ACC112 (cell line): Measurements from ENCODE around the gene TFAP2E.
A peak's percentile ranks its signal among the peaks of the same experiment; 100 is the strongest.
"Not testable (repeated sequence)": the region's sequence is repeated elsewhere in the genome, so short reads cannot be mapped to it uniquely, and the experiment has no call there.

Source experiments
- H2AFZ ChIP-seq: fragments of 200-600 bp; sonication (generic); one replicate; pipeline ENCODE4 v1.6.0; 2017; ENCODE audit warnings: antibody characterized with exemption, low read length; ENCODE audit not compliant: unreplicated experiment
- H3K27ac ChIP-seq: fragments of 200-600 bp; sonication (generic); 2 replicates; pipeline ENCODE4 v1.5.1; 2014; ENCODE audit warnings: low read depth, mild to moderate bottlenecking, antibody characterized with exemption, low read length, moderate library complexity
- H3K27me3 ChIP-seq: fragments of 200-600 bp; sonication (generic); 2 replicates; pipeline ENCODE4 v1.6.1; 2014; ENCODE audit warnings: mild to moderate bottlenecking, antibody characterized with exemption, low read length, moderate library complexity, mixed read lengths; ENCODE audit not compliant: insufficient read depth
- H3K36me3 ChIP-seq: fragments of 200-600 bp; sonication (generic); 2 replicates; pipeline ENCODE4 v1.6.1; 2016; ENCODE audit warnings: mild to moderate bottlenecking, antibody characterized with exemption, low read length, moderate library complexity, mixed read lengths; ENCODE audit not compliant: insufficient read depth
- H3K4me1 ChIP-seq: fragments of 200-600 bp; sonication (generic); one replicate; pipeline ENCODE4 v1.6.1; 2016; ENCODE audit warnings: low read length, mixed read lengths; ENCODE audit not compliant: insufficient read depth, unreplicated experiment, control insufficient read depth
- H3K4me3 ChIP-seq: fragments of 200-600 bp; sonication (generic); 2 replicates; pipeline ENCODE4 v1.5.1; 2014; ENCODE audit warnings: mild to moderate bottlenecking, low read depth, low read length
- H3K79me2 ChIP-seq: fragments of 200-600 bp; sonication (generic); one replicate; pipeline ENCODE4 v1.6.0; 2016; ENCODE audit warnings: low read length; ENCODE audit not compliant: control insufficient read depth, unreplicated experiment, insufficient read depth

Gene TFAP2E

DNA sequence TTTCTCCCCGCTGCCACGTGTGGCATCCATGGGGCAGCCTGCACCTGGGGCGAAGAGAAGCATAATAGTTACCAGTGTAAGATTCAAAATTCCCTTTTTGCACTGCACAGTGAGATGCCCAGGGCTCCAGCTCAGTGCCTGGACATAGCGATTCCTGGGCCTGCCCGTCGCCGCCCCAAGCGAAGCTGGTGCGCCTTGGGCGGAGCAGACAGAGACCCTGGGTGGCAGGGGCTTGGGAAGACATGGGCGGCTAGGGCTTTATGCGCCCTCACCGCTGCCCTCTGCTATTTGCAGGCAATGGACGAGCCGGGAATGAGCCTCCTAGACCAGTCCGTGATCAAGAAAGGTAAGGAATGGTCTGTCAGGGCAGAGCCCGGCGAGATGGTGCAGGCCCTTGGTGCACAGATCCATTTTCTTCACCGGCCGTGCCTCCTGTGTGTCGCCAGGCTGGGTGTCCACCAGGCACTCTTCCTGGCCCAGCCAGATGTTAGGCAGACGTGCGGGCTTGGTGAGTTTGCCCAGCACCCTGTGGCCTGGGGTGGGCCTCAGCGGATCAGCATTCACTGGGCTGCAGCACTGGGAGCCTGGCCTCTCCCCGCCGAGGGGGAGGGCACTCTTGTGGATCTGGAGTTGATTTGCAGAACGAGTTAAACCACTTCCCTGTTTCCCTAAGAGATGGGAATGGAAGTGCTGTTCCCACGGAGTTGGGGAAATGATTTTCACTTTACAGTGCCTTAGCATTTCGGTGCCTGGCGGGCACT is 1.7 kb downstream of the TFAP2E start:
- Histone ChIP-seq H2AFZ (no peak overlapping the region), H3K27me3 (peaks cover 44% of the 10 kb centered on the region), H3K4me1 (peaks cover 16% of the 10 kb centered on the region), H3K27ac (no peak overlapping the region), H3K79me2 (no peaks in the 10 kb centered on the region), H3K36me3 (no peaks in the 10 kb centered on the region), H3K4me3 (no peak overlapping the region)

DNA sequence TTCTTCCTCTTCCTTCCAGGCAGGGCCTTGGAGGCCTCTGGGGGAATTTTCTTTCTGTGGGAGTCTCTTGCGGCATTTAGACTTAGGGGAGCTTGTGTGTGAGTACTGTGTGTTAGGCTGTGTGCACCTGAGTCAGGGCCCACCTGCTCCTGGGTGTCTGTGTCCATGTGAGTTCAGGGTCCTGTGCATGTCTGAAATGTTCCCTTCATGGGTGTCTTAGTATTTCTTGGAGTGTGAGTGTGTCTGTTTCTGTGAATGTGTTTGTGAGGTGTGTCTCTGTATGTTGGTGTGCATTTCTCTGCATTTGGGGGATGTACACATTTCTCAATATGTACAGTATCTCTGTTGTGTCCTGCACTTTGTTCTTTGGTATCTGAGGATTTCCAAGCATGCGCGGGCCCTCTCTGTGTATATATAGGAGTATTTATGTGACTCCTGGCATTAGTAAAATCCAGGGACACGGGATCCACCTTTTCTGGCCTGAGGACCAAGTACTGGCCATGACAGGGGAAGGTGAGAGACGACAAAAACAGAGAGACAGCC is 2.4 kb downstream of the TFAP2E start:
- Histone ChIP-seq H2AFZ (no peak overlapping the region), H3K27me3 (peaks cover 44% of the 10 kb centered on the region), H3K36me3 (no peaks in the 10 kb centered on the region), H3K27ac (no peak overlapping the region), H3K4me3 (no peak overlapping the region), H3K4me1 (peaks cover 11% of the 10 kb centered on the region), H3K79me2 (no peaks in the 10 kb centered on the region)

DNA sequence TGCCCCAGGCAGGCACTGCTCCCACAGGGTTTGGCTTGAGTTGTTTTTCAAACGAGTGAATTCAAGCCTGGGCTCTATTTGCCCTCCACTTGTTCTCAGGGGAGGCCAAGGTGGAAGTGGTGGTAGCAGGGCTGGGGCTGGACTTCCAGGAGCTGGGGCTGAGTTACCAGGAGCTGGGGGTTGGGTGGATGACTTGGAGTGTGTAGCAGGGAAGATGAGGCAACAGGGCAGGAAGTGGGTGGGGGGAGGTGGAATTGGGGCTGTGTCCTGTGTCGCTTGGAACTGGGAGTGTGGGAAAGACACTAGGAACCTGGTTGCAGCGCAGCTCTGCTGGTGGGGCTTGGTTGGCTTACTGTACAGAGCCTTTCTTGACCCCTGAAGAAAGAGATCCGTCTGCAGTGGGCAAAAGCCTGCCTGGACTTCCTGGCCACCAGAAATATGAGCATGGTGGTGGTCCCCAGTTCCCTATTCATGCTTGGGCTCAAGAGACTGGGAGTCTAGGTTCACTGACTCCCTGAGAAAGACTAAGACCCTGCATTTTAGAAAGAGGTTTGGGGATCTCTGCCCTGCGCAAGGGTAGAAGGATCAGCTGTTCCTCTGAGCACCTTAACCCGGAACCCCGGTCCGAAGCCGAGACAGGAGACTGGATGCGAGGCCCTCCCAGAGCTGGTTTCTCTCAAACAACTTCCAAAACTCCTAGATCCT is 3.1 kb downstream of the TFAP2E start:
- no peak overlapping the region for H2AFZ ChIP-seq
- H3K79me2 ChIP-seq = no peaks in the 10 kb centered on the region
- no peak overlapping the region for H3K27ac ChIP-seq
- no peak overlapping the region for H3K4me3 ChIP-seq
- H3K4me1 ChIP-seq = peaks cover 11% of the 10 kb centered on the region
- no peaks in the 10 kb centered on the region for H3K36me3 ChIP-seq
- peaks cover 44% of the 10 kb centered on the region for H3K27me3 ChIP-seq

DNA sequence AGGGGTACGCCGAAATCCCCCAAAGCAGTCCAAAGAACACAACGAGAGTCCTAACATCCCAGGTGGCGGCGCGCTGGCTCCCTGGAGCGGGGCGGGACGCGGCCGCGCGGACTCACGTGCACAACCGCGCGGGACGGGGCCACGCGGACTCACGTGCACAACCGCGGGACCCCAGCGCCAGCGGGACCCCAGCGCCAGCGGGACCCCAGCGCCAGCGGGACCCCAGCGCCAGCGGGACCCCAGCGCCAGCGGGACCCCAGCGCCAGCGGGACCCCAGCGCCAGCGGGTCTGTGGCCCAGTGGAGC is 3.6 kb downstream of the TFAP2E start:
- H3K36me3 ChIP-seq, H3K4me3 ChIP-seq, H2AFZ ChIP-seq, H3K27ac ChIP-seq, H3K79me2 ChIP-seq: not testable (repeated sequence)
- peaks cover 11% of the 10 kb centered on the region for H3K4me1 ChIP-seq
- H3K27me3 ChIP-seq = peaks cover 43% of the 10 kb centered on the region

DNA sequence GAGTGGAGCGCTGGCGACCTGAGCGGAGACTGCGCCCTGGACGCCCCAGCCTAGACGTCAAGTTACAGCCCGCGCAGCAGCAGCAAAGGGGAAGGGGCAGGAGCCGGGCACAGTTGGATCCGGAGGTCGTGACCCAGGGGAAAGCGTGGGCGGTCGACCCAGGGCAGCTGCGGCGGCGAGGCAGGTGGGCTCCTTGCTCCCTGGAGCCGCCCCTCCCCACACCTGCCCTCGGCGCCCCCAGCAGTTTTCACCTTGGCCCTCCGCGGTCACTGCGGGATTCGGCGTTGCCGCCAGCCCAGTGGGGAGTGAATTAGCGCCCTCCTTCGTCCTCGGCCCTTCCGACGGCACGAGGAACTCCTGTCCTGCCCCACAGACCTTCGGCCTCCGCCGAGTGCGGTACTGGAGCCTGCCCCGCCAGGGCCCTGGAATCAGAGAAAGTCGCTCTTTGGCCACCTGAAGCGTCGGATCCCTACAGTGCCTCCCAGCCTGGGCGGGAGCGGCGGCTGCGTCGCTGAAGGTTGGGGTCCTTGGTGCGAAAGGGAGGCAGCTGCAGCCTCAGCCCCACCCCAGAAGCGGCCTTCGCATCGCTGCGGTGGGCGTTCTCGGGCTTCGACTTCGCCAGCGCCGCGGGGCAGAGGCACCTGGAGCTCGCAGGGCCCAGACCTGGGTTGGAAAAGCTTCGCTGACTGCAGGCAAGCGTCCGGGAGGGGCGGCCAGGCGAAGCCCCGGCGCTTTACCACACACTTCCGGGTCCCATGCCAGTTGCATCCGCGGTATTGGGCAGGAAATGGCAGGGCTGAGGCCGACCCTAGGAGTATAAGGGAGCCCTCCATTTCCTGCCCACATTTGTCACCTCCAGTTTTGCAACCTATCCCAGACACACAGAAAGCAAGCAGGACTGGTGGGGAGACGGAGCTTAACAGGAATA is 4.2 kb downstream of the TFAP2E start:
- Histone ChIP-seq H3K27ac (no peak overlapping the region), H3K27me3 (peaks cover 36% of the 10 kb centered on the region), H3K36me3 (no peaks in the 10 kb centered on the region), H3K4me3 (peak overlapping the region; percentile 19; the same call in 1 of the 2 replicates), H3K4me1 (peaks cover 11% of the 10 kb centered on the region), H2AFZ (peak overlapping the region; percentile 75), H3K79me2 (no peaks in the 10 kb centered on the region)

DNA sequence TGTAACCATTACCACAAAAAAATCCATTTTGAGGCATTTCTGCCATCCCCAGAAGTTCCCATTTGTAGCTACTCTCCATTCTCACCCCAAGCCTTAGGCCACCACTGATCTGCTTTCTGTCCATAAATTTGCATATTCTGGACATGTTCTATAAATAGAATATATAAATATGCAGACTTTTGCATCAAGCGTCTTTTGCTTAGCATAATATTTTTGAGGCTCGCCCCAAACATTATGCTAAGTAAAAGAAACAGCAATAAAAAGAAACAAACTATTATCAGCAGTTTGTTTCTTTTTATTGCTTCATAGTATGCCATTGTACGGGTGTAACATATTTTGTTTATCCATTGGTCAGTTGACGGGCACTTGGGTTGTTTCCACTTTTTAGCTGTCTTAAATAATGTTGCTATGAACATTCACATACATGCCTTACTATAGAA is 7.9 kb downstream of the TFAP2E start:
- Histone ChIP-seq H3K4me1 (peaks cover 8% of the 10 kb centered on the region), H3K79me2 (no peaks in the 10 kb centered on the region)

DNA sequence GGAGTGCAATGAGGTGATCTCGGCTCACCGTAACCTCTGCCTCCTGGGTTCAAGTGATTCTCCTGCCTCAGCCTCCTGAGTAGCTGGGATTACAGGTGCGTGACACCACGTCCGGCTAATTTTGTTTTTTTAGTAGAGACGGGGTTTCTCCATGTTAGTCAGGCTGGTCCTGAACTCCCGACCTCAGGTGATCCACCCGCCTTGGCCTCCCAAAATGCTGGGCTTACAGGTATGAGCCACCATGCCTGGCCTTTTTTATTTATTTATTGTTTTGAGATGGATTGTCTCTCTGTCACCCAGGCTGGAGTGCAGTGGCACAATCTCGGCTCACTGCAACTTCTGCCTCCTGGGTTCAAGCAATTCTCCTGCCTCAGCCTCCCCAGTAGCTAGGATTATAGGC is 8.5 kb downstream of the TFAP2E start:
- H3K4me3 ChIP-seq, H2AFZ ChIP-seq, H3K27me3 ChIP-seq, H3K36me3 ChIP-seq, H3K79me2 ChIP-seq, H3K27ac ChIP-seq, H3K4me1 ChIP-seq: not testable (repeated sequence)

More for the DNA sequence above, 7.9 kb downstream of the TFAP2E start:
- Histone ChIP-seq H3K36me3 (no peaks in the 10 kb centered on the region), H3K27ac (no peak overlapping the region), H2AFZ (no peak overlapping the region), H3K4me3 (no peak overlapping the region), H3K27me3 (peaks cover 11% of the 10 kb centered on the region; the same call in 1 of the 2 replicates)

DNA sequence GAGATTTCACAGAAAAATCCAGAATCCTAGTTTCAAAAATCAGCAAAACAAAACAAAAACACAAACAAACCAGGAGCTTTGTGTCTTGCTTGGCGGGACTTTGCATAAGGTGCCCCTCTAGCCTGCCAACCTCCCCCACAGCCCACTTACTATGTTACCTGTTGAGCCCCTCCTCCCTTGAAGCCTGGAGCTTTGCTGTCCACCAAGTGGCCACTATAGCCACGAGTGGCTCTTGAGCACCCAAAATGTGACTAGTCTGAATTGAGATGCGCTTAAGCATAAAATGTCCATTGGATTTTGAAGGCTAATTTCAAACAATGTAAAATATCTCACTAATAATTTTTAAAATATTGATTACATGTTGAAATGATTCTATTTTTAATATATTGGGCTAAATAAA is 12.2 kb downstream of the TFAP2E start:
- Histone ChIP-seq H3K27ac (no peak overlapping the region), H3K4me3 (no peak overlapping the region), H3K4me1 (no peaks in the 10 kb centered on the region), H3K36me3 (no peaks in the 10 kb centered on the region), H3K79me2 (no peaks in the 10 kb centered on the region), H2AFZ (no peak overlapping the region), H3K27me3 (no peaks in the 10 kb centered on the region)

DNA sequence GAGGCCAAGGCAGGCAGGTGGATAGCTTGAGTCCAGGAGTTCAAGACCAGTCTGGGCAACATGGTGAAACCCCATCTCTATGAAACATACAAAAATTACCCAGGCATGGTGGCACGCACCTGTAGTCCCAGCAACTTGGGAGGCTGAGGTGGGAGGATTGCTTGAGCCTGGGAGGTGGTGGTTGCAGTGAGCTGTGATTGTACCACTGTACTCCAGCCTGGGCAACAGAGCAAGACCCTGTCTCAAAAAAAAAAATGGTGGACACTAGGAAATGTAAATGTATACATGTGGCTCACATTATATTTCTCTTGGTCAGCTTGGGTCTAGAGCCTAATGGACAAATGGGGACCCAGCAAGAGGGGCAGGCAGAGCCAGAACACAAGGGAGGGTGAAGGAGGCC is 12.7 kb downstream of the TFAP2E start:
- H2AFZ ChIP-seq, H3K4me1 ChIP-seq, H3K4me3 ChIP-seq, H3K36me3 ChIP-seq, H3K27me3 ChIP-seq, H3K79me2 ChIP-seq, H3K27ac ChIP-seq: not testable (repeated sequence)

DNA sequence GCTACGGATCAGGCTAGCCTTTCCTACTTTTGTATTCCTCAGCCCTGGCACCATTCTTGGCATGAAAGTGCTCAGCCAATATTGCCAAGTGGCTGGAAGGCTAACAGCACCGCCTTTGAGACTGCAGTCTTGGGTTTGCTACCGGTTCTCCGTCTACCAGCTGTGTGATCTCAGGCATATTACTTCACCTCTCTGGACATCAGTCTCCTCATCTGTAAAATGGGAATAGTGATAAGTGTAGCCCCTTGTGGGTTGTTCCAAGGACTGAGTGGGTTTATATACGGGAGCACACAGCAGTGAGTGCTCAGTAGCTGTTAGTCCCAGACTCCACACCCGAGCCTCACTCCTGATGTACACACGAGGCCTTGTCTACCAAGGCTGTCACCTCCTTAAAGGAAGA is 13.7 kb downstream of the TFAP2E start:
- H3K27ac ChIP-seq = no peak overlapping the region
- H3K4me1 ChIP-seq = no peaks in the 10 kb centered on the region
- no peak overlapping the region for H2AFZ ChIP-seq
- no peak overlapping the region for H3K4me3 ChIP-seq
- no peaks in the 10 kb centered on the region for H3K27me3 ChIP-seq
- H3K79me2 ChIP-seq = no peaks in the 10 kb centered on the region
- no peaks in the 10 kb centered on the region for H3K36me3 ChIP-seq
